ENCODE data around the gene DCTN1.

DCTN1 gene

DNA sequence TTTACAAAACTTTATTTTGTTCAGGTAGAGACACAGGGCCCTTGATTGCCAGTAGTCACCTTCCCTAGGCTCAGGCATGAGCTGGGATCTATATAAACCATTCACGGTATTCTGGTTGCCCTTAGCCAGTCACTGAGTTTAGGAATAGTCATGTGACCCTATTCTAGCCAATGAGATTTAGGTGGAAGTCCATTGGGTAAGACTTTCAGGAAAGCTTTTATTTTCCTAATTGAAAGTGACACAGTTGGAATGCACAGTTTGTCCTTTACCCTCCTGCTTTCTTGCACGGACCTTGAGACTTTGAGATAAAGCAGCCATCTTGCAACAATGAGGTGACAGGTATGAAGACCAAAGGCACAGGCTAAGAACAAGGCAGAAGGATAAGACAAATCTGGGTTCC is 58.4 kb downstream of the DCTN1 start:
- no peak for DNase-seq (ENCODE audit: low spot score)

DNA sequence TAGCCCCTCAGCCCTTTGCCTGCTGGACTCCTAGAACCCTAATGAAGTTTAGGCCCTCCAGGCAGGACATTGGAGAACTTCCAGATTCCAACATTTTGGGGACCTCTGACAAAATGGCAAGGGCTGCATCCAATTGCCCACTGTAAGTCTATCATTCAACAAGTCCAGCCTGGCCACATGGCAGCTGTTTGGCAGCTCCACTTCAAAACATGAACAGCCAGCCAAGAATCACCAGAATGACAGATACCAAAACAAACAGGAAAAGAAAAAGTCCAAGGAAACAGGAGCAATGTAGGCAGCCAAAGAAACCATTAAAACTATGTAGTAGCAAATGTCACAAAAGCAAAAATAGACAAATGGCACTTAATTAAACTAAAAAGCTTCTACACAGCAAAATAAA is 62.4 kb downstream of the DCTN1 start:
- no peak for DNase-seq (ENCODE audit: low spot score)

DNA sequence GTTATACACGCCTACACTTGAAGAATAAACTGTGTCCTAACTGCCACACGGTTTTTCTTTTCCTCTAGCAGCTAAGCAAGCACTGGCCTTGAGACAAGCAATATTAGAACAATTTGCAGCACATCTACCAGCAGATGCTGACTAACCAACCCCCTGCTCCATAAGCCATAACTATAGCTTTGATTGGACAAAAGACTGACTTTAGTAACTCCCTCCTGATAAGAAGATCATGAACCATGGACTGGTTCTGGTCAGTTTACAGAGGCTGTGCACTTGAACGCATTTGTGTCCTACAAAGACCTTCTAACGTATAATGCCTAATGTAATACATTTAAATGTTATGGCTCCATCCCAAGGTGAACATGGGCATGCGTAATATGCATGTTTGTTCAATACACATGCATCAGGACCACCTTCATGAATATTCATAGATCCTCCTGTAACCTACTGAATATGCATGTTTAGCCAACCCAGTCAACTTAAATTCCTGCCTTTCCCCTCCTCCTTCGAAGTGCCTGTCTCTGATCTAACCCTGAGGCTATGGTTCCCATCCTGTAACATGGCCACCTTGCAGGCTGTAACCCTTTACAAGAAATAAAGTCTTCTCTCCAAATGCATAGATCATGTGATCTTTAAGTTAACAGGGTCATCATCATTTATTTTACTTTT is 63.4 kb downstream of the DCTN1 start:
- DNase-seq (ENCODE audit: low spot score), result no peak

DNA sequence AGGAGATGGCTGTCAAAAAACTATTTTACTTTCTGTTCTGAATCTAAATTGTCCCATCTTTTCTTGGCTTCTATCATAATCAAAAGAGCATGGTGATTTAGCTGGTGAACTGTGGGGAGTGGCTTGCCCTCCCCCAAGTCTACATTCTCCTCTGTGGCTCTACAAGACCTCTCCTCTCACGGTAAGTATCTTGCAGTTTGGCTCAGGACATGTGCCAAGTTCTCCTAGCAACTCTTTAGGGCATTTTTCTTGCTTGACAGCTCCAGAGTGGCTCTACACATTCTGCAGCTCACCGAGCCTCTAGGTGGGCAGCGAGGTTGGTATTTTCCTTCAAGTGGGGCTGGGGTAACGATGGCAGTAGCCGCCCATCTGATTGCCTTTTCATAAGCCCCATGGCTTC is 66.0 kb downstream of the DCTN1 start:
- no peak for DNase-seq (ENCODE audit: low spot score)

DNA sequence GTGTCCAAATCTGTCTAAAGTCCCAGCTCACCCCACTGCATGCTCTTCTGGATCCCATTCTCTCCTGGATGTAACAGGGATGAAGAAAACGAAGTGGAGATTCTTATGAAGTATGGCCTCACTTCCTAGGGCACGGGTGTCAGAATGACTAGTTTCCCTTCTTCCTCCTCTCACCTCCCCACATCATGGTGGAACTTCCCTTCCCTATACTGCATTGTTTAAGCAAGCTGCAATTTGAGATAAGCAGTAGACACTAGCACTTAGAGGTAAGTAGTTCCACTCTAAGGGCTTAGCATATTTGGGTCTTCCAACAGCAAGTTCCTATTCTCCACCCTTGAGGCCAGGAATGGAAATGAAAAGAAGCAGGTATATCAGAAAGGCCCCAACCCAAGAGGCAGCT is 66.6 kb downstream of the DCTN1 start:
- DNase-seq (ENCODE audit: low spot score), result no peak

DNA sequence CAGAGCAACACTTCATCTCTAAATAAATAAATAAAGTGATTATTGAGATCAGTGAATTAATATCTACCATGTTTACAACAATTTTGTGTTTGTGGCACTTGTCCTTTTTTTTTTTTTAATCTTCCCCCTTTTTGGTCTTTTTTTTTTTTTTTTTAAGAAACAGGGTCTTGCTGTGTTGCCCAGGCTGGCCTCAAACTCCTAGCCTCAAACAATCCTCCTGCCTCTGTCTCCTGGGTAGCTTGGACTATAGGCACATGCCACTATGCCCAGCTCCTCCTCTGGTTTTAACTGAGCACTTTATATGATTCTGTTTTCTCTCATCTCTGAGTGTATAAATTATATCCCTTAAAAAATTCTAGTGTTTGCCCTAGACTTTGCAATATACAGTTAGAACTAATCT is 67.2 kb downstream of the DCTN1 start:
- no peak for DNase-seq (ENCODE audit: low spot score)

Measured in COLO829 (cell line).